SK-N-SH (cell line): ENCODE measurements around the gene TSPAN14. TPM values are rescaled to one million over a fixed set of nuclear protein-coding genes. Genes with fewer than 3 reads are reported as not detected.

ENCODE experiments used
- CTCF ChIA-PET: fragments of 300-600, 350-600 bp; formaldehyde crosslinking; extraction: SDS; loops from one replicate; lab custom pipeline; 2021; lab: Yijun Ruan, JAX
- POLR2A ChIA-PET: fragments of 350-600 bp; sonication (Branson Sonifier 250); formaldehyde crosslinking; extraction: SDS; loops from one replicate; lab custom pipeline; 2020; ENCODE audit warnings: antibody characterized with exemption, inconsistent platforms; lab: Yijun Ruan, JAX
- DNase-seq: peaks from one replicate; pipeline ENCODE4 v3.0.0; 2012
- H2AFZ ChIP-seq: fragments of 200-600 bp; sonication (generic); 2 replicates; pipeline ENCODE4 v1.8.1; 2016; ENCODE audit warnings: antibody characterized with exemption, mild to moderate bottlenecking, low read depth
- H3F3A ChIP-seq: fragments of 200-600 bp; sonication (generic); replicated peaks from 2 replicates; pipeline ENCODE3; 2016; ENCODE audit warnings: antibody characterized with exemption, mild to moderate bottlenecking; ENCODE audit not compliant: insufficient read depth
- H3K27ac ChIP-seq, 2 experiments: fragments of 200-500 bp in 1 of 2; fragments of 200-600 bp in 1 of 2; sonication (Bioruptor generic) in 1 of 2; sonication (generic), shearing (Covaris generic) in 1 of 2; 2 replicates each; pipeline versions ENCODE4 v1.5.1 to v1.6.1; 2014 to 2016; ENCODE audit warnings: low read depth in 2 of 2, inconsistent platforms in 1 of 2, low read length in 1 of 2, mild to moderate bottlenecking in 1 of 2, mixed read lengths in 1 of 2
- H3K27me3 ChIP-seq: fragments of 200-600 bp; sonication (generic), shearing (Covaris generic); 2 replicates; pipeline ENCODE4 v1.6.1; 2016; ENCODE audit warnings: mixed run types; ENCODE audit not compliant: insufficient read depth
- H3K36me3 ChIP-seq, 2 experiments: fragments of 200-500 bp in 1 of 2; fragments of 200-600 bp in 1 of 2; sonication (Bioruptor generic) in 1 of 2; sonication (generic) in 1 of 2; replicated peaks in 1 of 2; 2 replicates each; pipeline versions ENCODE3 to v1.5.1; 2014 to 2016; ENCODE audit warnings: low read length in 1 of 2, mild to moderate bottlenecking in 1 of 2; ENCODE audit not compliant: insufficient read depth in 2 of 2, control insufficient read depth in 1 of 2
- H3K4me1 ChIP-seq, 2 experiments: fragments of 200-500 bp in 1 of 2; fragments of 200-600 bp in 1 of 2; sonication (Bioruptor generic) in 1 of 2; sonication (generic), shearing (Covaris generic) in 1 of 2; 2 replicates each; pipeline versions ENCODE4 v1.5.1 to v1.6.1; 2014 to 2016; ENCODE audit warnings: low read depth in 1 of 2, low read length in 1 of 2, mixed run types in 1 of 2; ENCODE audit not compliant: insufficient read depth in 2 of 2, control insufficient read depth in 1 of 2
- H3K4me2 ChIP-seq: fragments of 200-600 bp; sonication (generic), shearing (Covaris generic); 2 replicates; pipeline ENCODE4 v1.6.1; 2017; ENCODE audit warnings: mixed run types
- H3K4me3 ChIP-seq, 2 experiments: fragments of 200-500 bp in 1 of 2; fragments of 200-600 bp in 1 of 2; sonication (Bioruptor generic) in 1 of 2; sonication (generic), shearing (Covaris generic) in 1 of 2; 2 replicates each; pipeline versions ENCODE4 v1.5.1 to v1.8.1; 2014 to 2016; ENCODE audit warnings: low read depth in 2 of 2, inconsistent platforms in 1 of 2, low read length in 1 of 2, mild to moderate bottlenecking in 1 of 2, mixed read lengths in 1 of 2, moderate library complexity in 1 of 2
- H3K79me2 ChIP-seq: fragments of 200-600 bp; sonication (generic); 2 replicates; pipeline ENCODE4 v1.8.1; 2017; ENCODE audit warnings: mild to moderate bottlenecking; ENCODE audit not compliant: insufficient read depth
- H3K9ac ChIP-seq: fragments of 200-600 bp; sonication (generic); 2 replicates; pipeline ENCODE4 v1.6.1; 2017; ENCODE audit warnings: mixed run types
- H3K9me2 ChIP-seq: fragments of 200-600 bp; sonication (generic); 2 replicates; pipeline ENCODE4 v1.6.1; 2017; ENCODE audit warnings: mixed run types
- H3K9me3 ChIP-seq: fragments of 200-600 bp; sonication (generic); 2 replicates; pipeline ENCODE4 v1.6.1; 2017; ENCODE audit warnings: mixed run types, mild to moderate bottlenecking, moderate library complexity
- H4K20me1 ChIP-seq: fragments of 200-600 bp; sonication (generic); 2 replicates; pipeline ENCODE4 v1.6.1; 2017; ENCODE audit warnings: mild to moderate bottlenecking, mixed run types; ENCODE audit not compliant: insufficient read depth
- EZH2phosphoT487 ChIP-seq: fragments of 200-600 bp; sonication (generic); IDR thresholded peaks from 2 replicates; pipeline ENCODE4 v1.6.1; 2017; ENCODE audit warnings: low read depth, mixed run types, mild to moderate bottlenecking, antibody characterized with exemption, moderate library complexity, borderline replicate concordance
- FOSL2 ChIP-seq: IDR thresholded peaks from 2 replicates; pipeline ENCODE4 v1.4.0; 2012; ENCODE audit warnings: low read depth, mild to moderate bottlenecking, moderate library complexity, borderline replicate concordance
- FOXJ3 ChIP-seq: sonication (generic); formaldehyde crosslinking; IDR thresholded peaks from 2 replicates; pipeline ENCODE4 v1.5.1; 2020; ENCODE audit warnings: mild to moderate bottlenecking, missing genetic modification reagents
- FOXM1 ChIP-seq: IDR thresholded peaks from 2 replicates; pipeline ENCODE4 v1.4.0; 2012; ENCODE audit warnings: low read depth, mild to moderate bottlenecking
- GABPA ChIP-seq: IDR thresholded peaks from 2 replicates; pipeline ENCODE4 v1.4.0; 2012; ENCODE audit warnings: low read depth, mild to moderate bottlenecking
- GATA2 ChIP-seq: sonication (generic); formaldehyde crosslinking; IDR thresholded peaks from 2 replicates; pipeline ENCODE4 v1.5.0; 2020; ENCODE audit warnings: mild to moderate bottlenecking, missing genetic modification reagents
- NFIC ChIP-seq: IDR thresholded peaks from 2 replicates; pipeline ENCODE4 v1.4.0; 2012; ENCODE audit warnings: borderline replicate concordance
- NRF1 ChIP-seq: IDR thresholded peaks from 2 replicates; pipeline ENCODE4 v1.6.1; 2012; ENCODE audit warnings: low read depth, mild to moderate bottlenecking, low read length
- POLR2AphosphoS5 ChIP-seq: IDR thresholded peaks from 2 replicates; pipeline ENCODE4 v1.6.1; 2012; ENCODE audit warnings: low read depth, low read length
- RFX5 ChIP-seq: IDR thresholded peaks from 2 replicates; pipeline ENCODE4 v1.6.1; 2012; ENCODE audit warnings: mild to moderate bottlenecking, improper control_type of control experiment, low read length
- SIN3A ChIP-seq: IDR thresholded peaks from 2 replicates; pipeline ENCODE4 v1.6.1; 2012; ENCODE audit warnings: low read depth, mild to moderate bottlenecking, low read length, moderate library complexity, borderline replicate concordance
- TAF1 ChIP-seq: IDR thresholded peaks from 2 replicates; pipeline ENCODE4 v1.6.1; 2012; ENCODE audit warnings: low read depth, mild to moderate bottlenecking, low read length, moderate library complexity, borderline replicate concordance
- TEAD4 ChIP-seq: IDR thresholded peaks from 2 replicates; pipeline ENCODE4 v1.4.0; 2012; ENCODE audit warnings: mild to moderate bottlenecking, borderline replicate concordance; ENCODE audit not compliant: insufficient read depth
- USF2 ChIP-seq: fragments of 150-350 bp; IDR thresholded peaks from 2 replicates; pipeline ENCODE4 v1.6.1; 2017; ENCODE audit warnings: antibody characterized with exemption, low read length, low read depth, borderline replicate concordance
- YY1 ChIP-seq: IDR thresholded peaks from 2 replicates; pipeline ENCODE4 v1.4.0; 2012; ENCODE audit warnings: low read depth, mild to moderate bottlenecking
- WGBS: methylation state at CpG from one replicate; pipeline ENCODE4 v1.1.6; 2017; ENCODE audit warnings: low lambda C conversion rate; 5-methylcytosine and 5-hydroxymethylcytosine counted together
- polyA plus RNA-seq, 3 experiments: library from polyadenylated mRNA; depleted of rRNA; stranded (reverse); fragments of >200 nt; gene quantifications; 2 replicates each; pipeline ENCODE4 v1.2.3, GENCODE V29; 2012
- TF ChIP-seq, protein P1 (sequence below): fragments of 150-350 bp; IDR thresholded peaks from 2 replicates; pipeline ENCODE4 v1.6.1; 2016; ENCODE audit warnings: mild to moderate bottlenecking, low read depth, low read length
- TF ChIP-seq, protein P2 (sequence below): IDR thresholded peaks from 2 replicates; pipeline ENCODE4 v1.4.0; 2012; ENCODE audit warnings: low read depth
- TF ChIP-seq, protein P3 (sequence below): fragments of 200-600 bp; sonication (generic); IDR thresholded peaks from 2 replicates; pipeline ENCODE4 v1.6.1; 2017; ENCODE audit warnings: antibody characterized with exemption, mild to moderate bottlenecking, moderate library complexity
- TF ChIP-seq, protein P4 (sequence below): IDR thresholded peaks from 2 replicates; pipeline ENCODE4 v1.6.1; 2012; ENCODE audit warnings: mild to moderate bottlenecking, low read depth, low read length, moderate library complexity
- TF ChIP-seq, protein P5 (sequence below): IDR thresholded peaks from 2 replicates; pipeline ENCODE4; 2012
- TF ChIP-seq, protein P6 (sequence below): IDR thresholded peaks from 2 replicates; pipeline ENCODE4 v1.4.0; 2012; ENCODE audit warnings: low read depth, borderline replicate concordance

The TSPAN14 gene
- polyA plus RNA-seq, 1 of the 3 experiments (the other 2 are of a cell fraction), result 78.1 TPM

- TF ChIP-seq, protein P1, sequence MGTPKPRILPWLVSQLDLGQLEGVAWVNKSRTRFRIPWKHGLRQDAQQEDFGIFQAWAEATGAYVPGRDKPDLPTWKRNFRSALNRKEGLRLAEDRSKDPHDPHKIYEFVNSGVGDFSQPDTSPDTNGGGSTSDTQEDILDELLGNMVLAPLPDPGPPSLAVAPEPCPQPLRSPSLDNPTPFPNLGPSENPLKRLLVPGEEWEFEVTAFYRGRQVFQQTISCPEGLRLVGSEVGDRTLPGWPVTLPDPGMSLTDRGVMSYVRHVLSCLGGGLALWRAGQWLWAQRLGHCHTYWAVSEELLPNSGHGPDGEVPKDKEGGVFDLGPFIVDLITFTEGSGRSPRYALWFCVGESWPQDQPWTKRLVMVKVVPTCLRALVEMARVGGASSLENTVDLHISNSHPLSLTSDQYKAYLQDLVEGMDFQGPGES, result no peak
- no peak for TF ChIP-seq FOSL2
- no peak for TF ChIP-seq EZH2phosphoT487
- no peak for TF ChIP-seq NFIC
- TF ChIP-seq SIN3A, result no peak
- no peak for TF ChIP-seq GABPA
- no peak for TF ChIP-seq RFX5
- TF ChIP-seq, protein P2, sequence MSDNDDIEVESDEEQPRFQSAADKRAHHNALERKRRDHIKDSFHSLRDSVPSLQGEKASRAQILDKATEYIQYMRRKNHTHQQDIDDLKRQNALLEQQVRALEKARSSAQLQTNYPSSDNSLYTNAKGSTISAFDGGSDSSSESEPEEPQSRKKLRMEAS, result no peak
- TF ChIP-seq USF2, result no peak
- TF ChIP-seq GATA2 (CRISPR knock-in tag), result peak; percentile 82
- TF ChIP-seq TAF1, result no peak
- no peak for TF ChIP-seq YY1
- TF ChIP-seq, protein P3, sequence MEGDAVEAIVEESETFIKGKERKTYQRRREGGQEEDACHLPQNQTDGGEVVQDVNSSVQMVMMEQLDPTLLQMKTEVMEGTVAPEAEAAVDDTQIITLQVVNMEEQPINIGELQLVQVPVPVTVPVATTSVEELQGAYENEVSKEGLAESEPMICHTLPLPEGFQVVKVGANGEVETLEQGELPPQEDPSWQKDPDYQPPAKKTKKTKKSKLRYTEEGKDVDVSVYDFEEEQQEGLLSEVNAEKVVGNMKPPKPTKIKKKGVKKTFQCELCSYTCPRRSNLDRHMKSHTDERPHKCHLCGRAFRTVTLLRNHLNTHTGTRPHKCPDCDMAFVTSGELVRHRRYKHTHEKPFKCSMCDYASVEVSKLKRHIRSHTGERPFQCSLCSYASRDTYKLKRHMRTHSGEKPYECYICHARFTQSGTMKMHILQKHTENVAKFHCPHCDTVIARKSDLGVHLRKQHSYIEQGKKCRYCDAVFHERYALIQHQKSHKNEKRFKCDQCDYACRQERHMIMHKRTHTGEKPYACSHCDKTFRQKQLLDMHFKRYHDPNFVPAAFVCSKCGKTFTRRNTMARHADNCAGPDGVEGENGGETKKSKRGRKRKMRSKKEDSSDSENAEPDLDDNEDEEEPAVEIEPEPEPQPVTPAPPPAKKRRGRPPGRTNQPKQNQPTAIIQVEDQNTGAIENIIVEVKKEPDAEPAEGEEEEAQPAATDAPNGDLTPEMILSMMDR, result peak; percentile 58
- TF ChIP-seq POLR2AphosphoS5, result no peak
- TF ChIP-seq NRF1, result no peak
- TF ChIP-seq, all 33 proteins: peak for 8
Observed at GRCh38 chr10:80443531-80443974, 10.6 kb upstream of the TSPAN14 start (continued).

DNA sequence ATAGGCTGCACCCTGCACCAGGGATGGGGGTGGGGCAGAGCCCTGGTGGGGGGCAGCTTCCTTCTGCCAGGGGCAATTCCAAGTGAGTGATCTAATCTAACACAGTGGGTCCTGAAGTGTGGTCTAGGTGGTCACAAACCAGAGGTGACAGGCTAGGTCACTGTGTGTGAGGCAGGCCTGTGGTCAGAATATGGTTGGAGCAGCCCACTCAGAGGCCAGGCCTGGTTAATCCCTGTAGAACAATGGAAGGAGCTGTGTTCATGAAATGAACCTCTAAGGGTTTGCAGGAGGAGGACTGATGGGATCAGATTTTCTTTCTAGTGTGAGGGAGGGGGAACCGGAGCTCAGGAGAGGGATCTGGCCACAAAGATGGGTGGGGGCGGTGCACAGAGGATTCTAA, 10.0 kb upstream of the TSPAN14 start:
- Histone ChIP-seq H3K9ac (no peak overlapping the region), H4K20me1 (no peaks in the 10 kb centered on the region), H3K36me3 (no peaks in the 10 kb centered on the region), H2AFZ (peak overlapping the region; percentile 78; the same call in 1 of the 2 replicates), H3K79me2 (no peaks in the 10 kb centered on the region), H3K27ac (peak overlapping the region; percentile 24 to 72; a peak in 2 of 4 replicates), H3K9me3 (no peaks in the 10 kb centered on the region), H3K4me2 (peak overlapping the region; percentile 9; the same call in 1 of the 2 replicates), H3K9me2 (no peaks in the 10 kb centered on the region), H3K4me1 (peaks cover 11 to 22% of the 10 kb centered on the region in 2 experiments; a peak in 3 of 4 replicates), H3K4me3 (no peak overlapping the region), H3K27me3 (no peaks in the 10 kb centered on the region), H3F3A (peaks cover 6% of the 10 kb centered on the region)
- no peak for DNase-seq
- CTCF ChIA-PET, result interaction anchor here (0.6 to 35.3 kb wide), 46 partner anchors 9 to 480 kb away, joined by 3 to 602 read pairs (median 6); partner anchors contain the start of genes PRXL2A and TSPAN14
- WGBS, result 84% methylated on average over 2 of the region's 2 CpGs
- POLR2A ChIA-PET, result interaction anchor here (1.4 to 2.5 kb wide), 2 partner anchors 36 to 61 kb away, joined by 7 to 9 read pairs; partner anchors contain the start of gene PRXL2A
- TF ChIP-seq NRF1 (no peak), POLR2AphosphoS5 (no peak), TEAD4 (no peak), NFIC (no peak), FOXM1 (no peak), FOXJ3 (no peak)
- TF ChIP-seq, protein P4, sequence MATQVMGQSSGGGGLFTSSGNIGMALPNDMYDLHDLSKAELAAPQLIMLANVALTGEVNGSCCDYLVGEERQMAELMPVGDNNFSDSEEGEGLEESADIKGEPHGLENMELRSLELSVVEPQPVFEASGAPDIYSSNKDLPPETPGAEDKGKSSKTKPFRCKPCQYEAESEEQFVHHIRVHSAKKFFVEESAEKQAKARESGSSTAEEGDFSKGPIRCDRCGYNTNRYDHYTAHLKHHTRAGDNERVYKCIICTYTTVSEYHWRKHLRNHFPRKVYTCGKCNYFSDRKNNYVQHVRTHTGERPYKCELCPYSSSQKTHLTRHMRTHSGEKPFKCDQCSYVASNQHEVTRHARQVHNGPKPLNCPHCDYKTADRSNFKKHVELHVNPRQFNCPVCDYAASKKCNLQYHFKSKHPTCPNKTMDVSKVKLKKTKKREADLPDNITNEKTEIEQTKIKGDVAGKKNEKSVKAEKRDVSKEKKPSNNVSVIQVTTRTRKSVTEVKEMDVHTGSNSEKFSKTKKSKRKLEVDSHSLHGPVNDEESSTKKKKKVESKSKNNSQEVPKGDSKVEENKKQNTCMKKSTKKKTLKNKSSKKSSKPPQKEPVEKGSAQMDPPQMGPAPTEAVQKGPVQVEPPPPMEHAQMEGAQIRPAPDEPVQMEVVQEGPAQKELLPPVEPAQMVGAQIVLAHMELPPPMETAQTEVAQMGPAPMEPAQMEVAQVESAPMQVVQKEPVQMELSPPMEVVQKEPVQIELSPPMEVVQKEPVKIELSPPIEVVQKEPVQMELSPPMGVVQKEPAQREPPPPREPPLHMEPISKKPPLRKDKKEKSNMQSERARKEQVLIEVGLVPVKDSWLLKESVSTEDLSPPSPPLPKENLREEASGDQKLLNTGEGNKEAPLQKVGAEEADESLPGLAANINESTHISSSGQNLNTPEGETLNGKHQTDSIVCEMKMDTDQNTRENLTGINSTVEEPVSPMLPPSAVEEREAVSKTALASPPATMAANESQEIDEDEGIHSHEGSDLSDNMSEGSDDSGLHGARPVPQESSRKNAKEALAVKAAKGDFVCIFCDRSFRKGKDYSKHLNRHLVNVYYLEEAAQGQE, result no peak
- TF ChIP-seq, protein P5, sequence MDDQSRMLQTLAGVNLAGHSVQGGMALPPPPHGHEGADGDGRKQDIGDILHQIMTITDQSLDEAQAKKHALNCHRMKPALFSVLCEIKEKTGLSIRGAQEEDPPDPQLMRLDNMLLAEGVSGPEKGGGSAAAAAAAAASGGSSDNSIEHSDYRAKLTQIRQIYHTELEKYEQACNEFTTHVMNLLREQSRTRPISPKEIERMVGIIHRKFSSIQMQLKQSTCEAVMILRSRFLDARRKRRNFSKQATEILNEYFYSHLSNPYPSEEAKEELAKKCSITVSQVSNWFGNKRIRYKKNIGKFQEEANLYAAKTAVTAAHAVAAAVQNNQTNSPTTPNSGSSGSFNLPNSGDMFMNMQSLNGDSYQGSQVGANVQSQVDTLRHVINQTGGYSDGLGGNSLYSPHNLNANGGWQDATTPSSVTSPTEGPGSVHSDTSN, result no peak
- TF ChIP-seq, protein P2, result no peak
- TF ChIP-seq, protein P6, sequence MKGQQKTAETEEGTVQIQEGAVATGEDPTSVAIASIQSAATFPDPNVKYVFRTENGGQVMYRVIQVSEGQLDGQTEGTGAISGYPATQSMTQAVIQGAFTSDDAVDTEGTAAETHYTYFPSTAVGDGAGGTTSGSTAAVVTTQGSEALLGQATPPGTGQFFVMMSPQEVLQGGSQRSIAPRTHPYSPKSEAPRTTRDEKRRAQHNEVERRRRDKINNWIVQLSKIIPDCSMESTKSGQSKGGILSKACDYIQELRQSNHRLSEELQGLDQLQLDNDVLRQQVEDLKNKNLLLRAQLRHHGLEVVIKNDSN, result no peak
